ENCODE measurements around the gene PKLR. TPM values are rescaled to one million over a fixed set of nuclear protein-coding genes. Genes with fewer than 3 reads are reported as not detected.
A peak's percentile ranks its signal among the peaks of the same experiment; 100 is the strongest.

Gene PKLR
- total and polyA plus RNA-seq, 4 donors = 10.4 to 56.1 (median 40.6) TPM

GRCh38 chr1:155261493-155261851, 39.8 kb downstream of the PKLR start:
- peak overlapping the region; percentile 88 to 99 (median 91) for H3K4me3 ChIP-seq (ENCODE audit: low read depth in 1 of 3, low read length in 3 of 3)
- H3K27me3 ChIP-seq (ENCODE audit: control insufficient read depth in 4 of 4, insufficient read depth in 4 of 4, low read length in 3 of 4) = no peaks in the 10 kb centered on the region
- H3K4me1 ChIP-seq (ENCODE audit: control insufficient read depth in 4 of 4, insufficient read depth in 4 of 4, low read length in 3 of 4) = peaks cover 0 to 25% (median 17%) of the 10 kb centered on the region in 4 donors
- no peak for TF ChIP-seq RAD21 (IDR thresholded peaks at IDR 0.05)
- no peak for TF ChIP-seq CTCF (IDR thresholded peaks at IDR 0.05; ENCODE audit: low read depth, low read length, missing input control)
- peak overlapping the region; percentile 63 to 88 for H3K9ac ChIP-seq (ENCODE audit: low read depth in 1 of 2, low read length in 2 of 2)
- peak overlapping the region; percentile 65 to 87 for H3K27ac ChIP-seq (ENCODE audit: low read depth in 1 of 2, low read length in 2 of 2)
- WGBS = 0% methylated on average over 9 of the region's 9 CpGs
- no peaks in the 10 kb centered on the region for H3K9me3 ChIP-seq (ENCODE audit: control insufficient read depth in 4 of 4, low read length in 3 of 4)
- peaks cover 2 to 41% (median 30%) of the 10 kb centered on the region in 4 donors for H3K36me3 ChIP-seq (ENCODE audit: control insufficient read depth in 4 of 4, insufficient read depth in 3 of 4, low read depth in 1 of 4, low read length in 3 of 4)
- no peak for DNase-seq (ENCODE audit: low spot score)

- 97% methylated on average over 5 of the region's 5 CpGs for WGBS
- Histone ChIP-seq H3K4me3 (ENCODE audit: low read depth in 1 of 3, low read length in 3 of 3) (no peak overlapping the region), H3K36me3 (ENCODE audit: control insufficient read depth in 4 of 4, insufficient read depth in 3 of 4, low read depth in 1 of 4, low read length in 3 of 4) (peaks cover 0 to 32% (median 22%) of the 10 kb centered on the region in 4 donors), H3K9me3 (ENCODE audit: control insufficient read depth in 4 of 4, low read length in 3 of 4) (no peaks in the 10 kb centered on the region), H3K9ac (ENCODE audit: low read depth in 1 of 2, low read length in 2 of 2) (no peak overlapping the region), H3K27me3 (ENCODE audit: control insufficient read depth in 4 of 4, insufficient read depth in 4 of 4, low read length in 3 of 4) (no peaks in the 10 kb centered on the region), H3K4me1 (ENCODE audit: control insufficient read depth in 4 of 4, insufficient read depth in 4 of 4, low read length in 3 of 4) (peaks cover 2 to 34% (median 24%) of the 10 kb centered on the region in 4 donors), H3K27ac (ENCODE audit: low read depth in 1 of 2, low read length in 2 of 2) (no peak overlapping the region)
- TF ChIP-seq ATF3 (IDR thresholded peaks at IDR 0.05) (no peak), SP1 (IDR thresholded peaks at IDR 0.05) (no peak), GABPA (IDR thresholded peaks at IDR 0.05 in 1 of 2, conservative IDR thresholded peaks at IDR 0.05 in 1 of 2) (no peak), NR2F2 (IDR thresholded peaks at IDR 0.05) (no peak), RAD21 (IDR thresholded peaks at IDR 0.05) (no peak), REST (IDR thresholded peaks at IDR 0.05) (no peak), FOXA2 (IDR thresholded peaks at IDR 0.05) (no peak), JUND (IDR thresholded peaks at IDR 0.05) (no peak), HNF4G (IDR thresholded peaks at IDR 0.05) (no peak), FOXA1 (IDR thresholded peaks at IDR 0.05) (no peak), YY1 (IDR thresholded peaks at IDR 0.05) (no peak), RXRA (IDR thresholded peaks at IDR 0.05) (no peak), MAX (IDR thresholded peaks at IDR 0.05) (no peak), TAF1 (conservative IDR thresholded peaks at IDR 0.05) (no peak)
- no peak for DNase-seq (ENCODE audit: low spot score)
Observed at GRCh38 chr1:155260276-155260675, 41.0 kb downstream of the PKLR start.
